GM23338 (cell line): Measurements from ENCODE around the gene RFESD. TPM values are rescaled to one million over a fixed set of nuclear protein-coding genes. Genes with fewer than 3 reads are reported as not detected.

Experiments used
- ATAC-seq: fragments of 200-7000 bp; cut with Tn5 transposase; 3 replicates; pipeline ENCODE4 v1.9.1; 2020
- DNase-seq: peaks from one replicate; pipeline ENCODE4 v3.0.0-alpha.2; 2015; ENCODE audit warnings: low spot score
- H2AFZ ChIP-seq: fragments of 200-600 bp; sonication (generic); 2 replicates; pipeline ENCODE4 v1.8.0; 2016; ENCODE audit warnings: antibody characterized with exemption, mild to moderate bottlenecking, moderate library complexity
- H3F3A ChIP-seq: fragments of 200-600 bp; sonication (generic); replicated peaks from 2 replicates; pipeline ENCODE4 v1.8.0; 2017; ENCODE audit warnings: antibody characterized with exemption, mixed run types, low read depth
- H3K27ac ChIP-seq: fragments of 200-600 bp; sonication (generic); 2 replicates; pipeline ENCODE4 v1.6.1; 2016; ENCODE audit warnings: low read depth
- H3K27me3 ChIP-seq: fragments of 200-600 bp; sonication (generic); 2 replicates; pipeline ENCODE4 v1.8.0; 2016; ENCODE audit warnings: mild to moderate bottlenecking, mixed run types, moderate library complexity; ENCODE audit not compliant: insufficient read depth
- H3K36me3 ChIP-seq: fragments of 200-600 bp; sonication (generic); 2 replicates; pipeline ENCODE4 v1.8.0; 2016; ENCODE audit warnings: mild to moderate bottlenecking; ENCODE audit not compliant: insufficient read depth
- H3K4me1 ChIP-seq: fragments of 200-600 bp; sonication (generic); 2 replicates; pipeline ENCODE4 v1.8.0; 2016; ENCODE audit warnings: mild to moderate bottlenecking, moderate library complexity; ENCODE audit not compliant: insufficient read depth
- H3K4me2 ChIP-seq: fragments of 200-600 bp; sonication (generic); 2 replicates; pipeline ENCODE4 v1.7.1; 2017; ENCODE audit warnings: mixed run types
- H3K4me3 ChIP-seq: fragments of 200-600 bp; sonication (generic); 2 replicates; pipeline ENCODE4 v1.6.1; 2016; ENCODE audit warnings: mixed run types
- H3K79me2 ChIP-seq: fragments of 200-600 bp; sonication (generic); replicated peaks from 2 replicates; pipeline ENCODE4 v1.8.0; 2017; ENCODE audit warnings: mild to moderate bottlenecking; ENCODE audit not compliant: insufficient read depth
- H3K9me2 ChIP-seq: fragments of 200-600 bp; sonication (generic); 2 replicates; pipeline ENCODE4 v1.8.0; 2017; ENCODE audit not compliant: insufficient read depth
- H4K20me1 ChIP-seq: fragments of 200-600 bp; sonication (generic); replicated peaks from 2 replicates; pipeline ENCODE4 v1.8.0; 2017; ENCODE audit warnings: mild to moderate bottlenecking; ENCODE audit not compliant: insufficient read depth
- H3K27ac Mint-ChIP-seq: 2 replicates; pipeline ENCODE4 v1.8.0; 2020; ENCODE audit warnings: inconsistent platforms, mild to moderate bottlenecking, moderate library complexity, mixed read lengths
- H3K27me3 Mint-ChIP-seq: 3 replicates; pipeline ENCODE4 v1.8.0; 2022; ENCODE audit warnings: low read depth, mild to moderate bottlenecking, moderate library complexity, mixed read lengths, inconsistent platforms; ENCODE audit not compliant: insufficient read depth, poor library complexity
- H3K36me3 Mint-ChIP-seq: 3 replicates; pipeline ENCODE4 v1.8.0; 2021; ENCODE audit warnings: low read depth, mild to moderate bottlenecking, inconsistent platforms, moderate library complexity, mixed read lengths
- H3K4me1 Mint-ChIP-seq: 3 replicates; pipeline ENCODE4 v1.8.0; 2020; ENCODE audit warnings: mild to moderate bottlenecking, inconsistent platforms, mixed read lengths
- H3K4me3 Mint-ChIP-seq: 3 replicates; pipeline ENCODE4 v1.8.0; 2021; ENCODE audit warnings: moderate library complexity, mild to moderate bottlenecking, inconsistent platforms, mixed read lengths
- H3K9me3 Mint-ChIP-seq: 3 replicates; pipeline ENCODE4 v1.8.0; 2020; ENCODE audit warnings: moderate library complexity, mild to moderate bottlenecking, inconsistent platforms, mixed read lengths
- CREB1 ChIP-seq: fragments of 250-450 bp; sonication (Bioruptor Pico); IDR thresholded peaks from 2 replicates; pipeline ENCODE4 v1.5.0; 2020; ENCODE audit warnings: low read depth, mild to moderate bottlenecking, moderate library complexity
- EZH2 ChIP-seq: fragments of 200-600 bp; sonication (generic); IDR thresholded peaks from one replicate; pipeline ENCODE4 v1.8.0; 2017; ENCODE audit warnings: antibody characterized with exemption, mild to moderate bottlenecking, low read depth; ENCODE audit not compliant: unreplicated experiment
- EZH2phosphoT487 ChIP-seq: fragments of 200-600 bp; sonication (generic); IDR thresholded peaks from one replicate; pipeline ENCODE4 v1.8.1; 2018; ENCODE audit warnings: antibody characterized with exemption; ENCODE audit not compliant: unreplicated experiment
- JUNB ChIP-seq: IDR thresholded peaks from one replicate; pipeline ENCODE4 v1.6.1; 2016; ENCODE audit warnings: antibody characterized with exemption; ENCODE audit not compliant: unreplicated experiment
- NANOG ChIP-seq: IDR thresholded peaks from 2 replicates; pipeline ENCODE4 v1.6.1; 2016; ENCODE audit warnings: antibody characterized with exemption, borderline replicate concordance
- POLR2AphosphoS5 ChIP-seq: IDR thresholded peaks from 2 replicates; pipeline ENCODE4 v1.6.1; 2016; ENCODE audit warnings: antibody characterized with exemption, low read depth
- STAT1 ChIP-seq: IDR thresholded peaks from one replicate; pipeline ENCODE4 v1.6.1; 2016; ENCODE audit warnings: antibody characterized with exemption; ENCODE audit not compliant: unreplicated experiment
- ZNF114 ChIP-seq: fragments of 250-450 bp; sonication (Bioruptor Pico); IDR thresholded peaks from 2 replicates; pipeline ENCODE4 v1.5.0; 2020; ENCODE audit warnings: mild to moderate bottlenecking, moderate library complexity
- ZNF331 ChIP-seq: fragments of 250-450 bp; sonication (Bioruptor Pico); IDR thresholded peaks from 2 replicates; pipeline ENCODE4 v1.5.0; 2020; ENCODE audit warnings: low read depth, mild to moderate bottlenecking, moderate library complexity
- polyA plus RNA-seq: library from polyadenylated mRNA; unstranded; fragments of >200 nt; fragmentation: Nextera tagmentation; extraction: Ambion mirVana; gene quantifications from 2 replicates; pipeline ENCODE4 v1.2.1, GENCODE V29; 2016
- total RNA-seq: library from RNA; depleted of rRNA; stranded (reverse); fragments of >200 nt; shearing (Covaris generic); gene quantifications from 2 replicates; pipeline ENCODE4 v1.2.3, GENCODE V29; 2014
- TF ChIP-seq, protein P1 (sequence below): IDR thresholded peaks from 2 replicates; pipeline ENCODE4 v1.6.1; 2016; ENCODE audit warnings: antibody characterized with exemption
- TF ChIP-seq, protein P2 (sequence below): fragments of 250-450 bp; sonication (Bioruptor Pico); IDR thresholded peaks from 2 replicates; pipeline ENCODE4 v1.5.0; 2020; ENCODE audit warnings: mild to moderate bottlenecking, moderate library complexity
- TF ChIP-seq, protein P3 (sequence below), 2 experiments: fragments of 200-600 bp in 1 of 2; sonication (generic) in 1 of 2; conservative IDR thresholded peaks; 2 replicates each; pipeline versions ENCODE4 v1.5.1 to v1.6.1; 2016 to 2017; ENCODE audit warnings: antibody characterized with exemption in 2 of 2, low read depth in 2 of 2, mild to moderate bottlenecking in 2 of 2, moderate library complexity in 1 of 2

Gene RFESD
- total and polyA plus RNA-seq, 2 experiments from 2014 or later = 2.4 to 6.9 TPM

DNA sequence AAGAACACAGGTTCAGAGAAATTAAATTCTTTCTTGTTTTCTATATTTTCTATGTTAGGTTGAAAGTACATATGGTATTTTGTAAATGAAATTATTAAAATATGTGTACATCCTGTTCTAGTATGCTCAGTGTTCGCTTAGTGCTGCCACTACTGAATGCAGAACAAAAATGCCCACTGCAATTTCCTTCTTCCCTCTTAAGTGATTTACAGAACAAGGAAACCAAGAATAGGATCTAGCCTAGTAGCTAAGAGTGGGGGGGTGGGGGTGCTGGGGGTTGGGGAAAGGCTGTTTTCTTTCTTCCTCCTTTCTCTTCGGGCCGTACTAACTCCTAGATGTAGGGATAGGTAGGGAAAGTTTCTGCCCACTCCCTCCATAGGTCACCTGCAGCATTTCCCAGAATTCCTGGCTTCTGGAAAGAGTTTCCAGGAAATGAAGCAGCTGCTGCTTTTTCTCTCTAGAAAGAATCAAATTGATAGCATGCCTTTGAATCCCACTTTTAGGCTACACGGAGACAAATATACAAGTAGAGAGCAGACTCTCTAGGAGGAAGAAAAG lies 20.6 kb downstream of the RFESD start:
- Histone ChIP-seq H3K4me1 (no peaks in the 10 kb centered on the region), H3K27ac (no peak overlapping the region), H3K79me2 (no peaks in the 10 kb centered on the region), H3K27me3 (no peaks in the 10 kb centered on the region), H3K4me3 (no peak overlapping the region), H3K36me3 (no peaks in the 10 kb centered on the region), H3F3A (no peaks in the 10 kb centered on the region), H2AFZ (no peak overlapping the region), H4K20me1 (no peaks in the 10 kb centered on the region), H3K4me2 (no peak overlapping the region), H3K9me2 (no peaks in the 10 kb centered on the region)
- Mint-ChIP-seq H3K36me3 (no peaks in the 10 kb centered on the region), H3K27ac (no peak overlapping the region), H3K4me3 (no peak overlapping the region), H3K4me1 (no peaks in the 10 kb centered on the region), H3K9me3 (no peaks in the 10 kb centered on the region; the same call in 2 of the 3 replicates), H3K27me3 (no peaks in the 10 kb centered on the region)
- no peak for TF ChIP-seq POLR2AphosphoS5
- no peak for TF ChIP-seq EZH2
- no peak for TF ChIP-seq JUNB
- TF ChIP-seq ZNF114 (CRISPR knock-in tag) = no peak
- no peak for TF ChIP-seq ZNF331 (CRISPR knock-in tag)
- DNase-seq (no peak), ATAC-seq (no peak)

DNA sequence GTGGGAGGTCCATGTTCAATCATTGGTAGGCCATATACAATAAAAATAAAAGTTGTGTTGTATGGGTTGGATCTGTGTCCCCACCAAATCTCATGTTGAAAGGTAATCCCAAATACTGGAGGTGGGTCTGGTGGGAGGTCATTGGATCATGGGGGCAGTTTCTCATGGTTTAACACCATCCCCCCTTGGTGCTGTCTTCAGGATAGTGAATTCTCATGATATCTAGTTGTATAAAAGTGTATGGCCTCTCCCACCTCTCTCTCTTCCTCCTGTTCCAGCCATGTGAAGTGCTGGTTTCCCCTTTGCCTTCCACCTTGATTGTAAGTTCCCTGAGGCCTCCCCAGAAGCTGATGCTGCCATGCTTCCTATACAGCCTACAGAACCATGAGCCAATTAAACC lies 21.1 kb downstream of the RFESD start:
- no peak overlapping the region for H3K27ac Mint-ChIP-seq
- no peak for TF ChIP-seq STAT1
- no peak for TF ChIP-seq ZNF114 (CRISPR knock-in tag)
- TF ChIP-seq, protein P1, sequence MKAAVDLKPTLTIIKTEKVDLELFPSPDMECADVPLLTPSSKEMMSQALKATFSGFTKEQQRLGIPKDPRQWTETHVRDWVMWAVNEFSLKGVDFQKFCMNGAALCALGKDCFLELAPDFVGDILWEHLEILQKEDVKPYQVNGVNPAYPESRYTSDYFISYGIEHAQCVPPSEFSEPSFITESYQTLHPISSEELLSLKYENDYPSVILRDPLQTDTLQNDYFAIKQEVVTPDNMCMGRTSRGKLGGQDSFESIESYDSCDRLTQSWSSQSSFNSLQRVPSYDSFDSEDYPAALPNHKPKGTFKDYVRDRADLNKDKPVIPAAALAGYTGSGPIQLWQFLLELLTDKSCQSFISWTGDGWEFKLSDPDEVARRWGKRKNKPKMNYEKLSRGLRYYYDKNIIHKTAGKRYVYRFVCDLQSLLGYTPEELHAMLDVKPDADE = no peak
- TF ChIP-seq EZH2phosphoT487 = no peak
- TF ChIP-seq CREB1 (CRISPR knock-in tag) = no peak
- no peak for TF ChIP-seq POLR2AphosphoS5
- no peak for TF ChIP-seq NANOG
- TF ChIP-seq, protein P2, sequence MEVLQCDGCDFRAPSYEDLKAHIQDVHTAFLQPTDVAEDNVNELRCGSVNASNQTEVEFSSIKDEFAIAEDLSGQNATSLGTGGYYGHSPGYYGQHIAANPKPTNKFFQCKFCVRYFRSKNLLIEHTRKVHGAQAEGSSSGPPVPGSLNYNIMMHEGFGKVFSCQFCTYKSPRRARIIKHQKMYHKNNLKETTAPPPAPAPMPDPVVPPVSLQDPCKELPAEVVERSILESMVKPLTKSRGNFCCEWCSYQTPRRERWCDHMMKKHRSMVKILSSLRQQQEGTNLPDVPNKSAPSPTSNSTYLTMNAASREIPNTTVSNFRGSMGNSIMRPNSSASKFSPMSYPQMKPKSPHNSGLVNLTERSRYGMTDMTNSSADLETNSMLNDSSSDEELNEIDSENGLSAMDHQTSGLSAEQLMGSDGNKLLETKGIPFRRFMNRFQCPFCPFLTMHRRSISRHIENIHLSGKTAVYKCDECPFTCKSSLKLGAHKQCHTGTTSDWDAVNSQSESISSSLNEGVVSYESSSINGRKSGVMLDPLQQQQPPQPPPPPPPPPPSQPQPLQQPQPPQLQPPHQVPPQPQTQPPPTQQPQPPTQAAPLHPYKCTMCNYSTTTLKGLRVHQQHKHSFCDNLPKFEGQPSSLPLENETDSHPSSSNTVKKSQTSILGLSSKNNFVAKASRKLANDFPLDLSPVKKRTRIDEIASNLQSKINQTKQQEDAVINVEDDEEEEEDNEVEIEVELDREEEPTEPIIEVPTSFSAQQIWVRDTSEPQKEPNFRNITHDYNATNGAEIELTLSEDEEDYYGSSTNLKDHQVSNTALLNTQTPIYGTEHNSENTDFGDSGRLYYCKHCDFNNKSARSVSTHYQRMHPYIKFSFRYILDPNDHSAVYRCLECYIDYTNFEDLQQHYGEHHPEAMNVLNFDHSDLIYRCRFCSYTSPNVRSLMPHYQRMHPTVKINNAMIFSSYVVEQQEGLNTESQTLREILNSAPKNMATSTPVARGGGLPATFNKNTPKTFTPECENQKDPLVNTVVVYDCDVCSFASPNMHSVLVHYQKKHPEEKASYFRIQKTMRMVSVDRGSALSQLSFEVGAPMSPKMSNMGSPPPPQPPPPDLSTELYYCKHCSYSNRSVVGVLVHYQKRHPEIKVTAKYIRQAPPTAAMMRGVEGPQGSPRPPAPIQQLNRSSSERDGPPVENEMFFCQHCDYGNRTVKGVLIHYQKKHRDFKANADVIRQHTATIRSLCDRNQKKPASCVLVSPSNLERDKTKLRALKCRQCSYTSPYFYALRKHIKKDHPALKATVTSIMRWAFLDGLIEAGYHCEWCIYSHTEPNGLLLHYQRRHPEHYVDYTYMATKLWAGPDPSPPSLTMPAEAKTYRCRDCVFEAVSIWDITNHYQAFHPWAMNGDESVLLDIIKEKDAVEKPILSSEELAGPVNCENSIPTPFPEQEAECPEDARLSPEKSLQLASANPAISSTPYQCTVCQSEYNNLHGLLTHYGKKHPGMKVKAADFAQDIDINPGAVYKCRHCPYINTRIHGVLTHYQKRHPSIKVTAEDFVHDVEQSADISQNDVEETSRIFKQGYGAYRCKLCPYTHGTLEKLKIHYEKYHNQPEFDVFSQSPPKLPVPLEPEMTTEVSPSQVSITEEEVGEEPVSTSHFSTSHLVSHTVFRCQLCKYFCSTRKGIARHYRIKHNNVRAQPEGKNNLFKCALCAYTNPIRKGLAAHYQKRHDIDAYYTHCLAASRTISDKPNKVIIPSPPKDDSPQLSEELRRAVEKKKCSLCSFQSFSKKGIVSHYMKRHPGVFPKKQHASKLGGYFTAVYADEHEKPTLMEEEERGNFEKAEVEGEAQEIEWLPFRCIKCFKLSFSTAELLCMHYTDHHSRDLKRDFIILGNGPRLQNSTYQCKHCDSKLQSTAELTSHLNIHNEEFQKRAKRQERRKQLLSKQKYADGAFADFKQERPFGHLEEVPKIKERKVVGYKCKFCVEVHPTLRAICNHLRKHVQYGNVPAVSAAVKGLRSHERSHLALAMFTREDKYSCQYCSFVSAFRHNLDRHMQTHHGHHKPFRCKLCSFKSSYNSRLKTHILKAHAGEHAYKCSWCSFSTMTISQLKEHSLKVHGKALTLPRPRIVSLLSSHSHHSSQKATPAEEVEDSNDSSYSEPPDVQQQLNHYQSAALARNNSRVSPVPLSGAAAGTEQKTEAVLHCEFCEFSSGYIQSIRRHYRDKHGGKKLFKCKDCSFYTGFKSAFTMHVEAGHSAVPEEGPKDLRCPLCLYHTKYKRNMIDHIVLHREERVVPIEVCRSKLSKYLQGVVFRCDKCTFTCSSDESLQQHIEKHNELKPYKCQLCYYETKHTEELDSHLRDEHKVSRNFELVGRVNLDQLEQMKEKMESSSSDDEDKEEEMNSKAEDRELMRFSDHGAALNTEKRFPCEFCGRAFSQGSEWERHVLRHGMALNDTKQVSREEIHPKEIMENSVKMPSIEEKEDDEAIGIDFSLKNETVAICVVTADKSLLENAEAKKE (CRISPR knock-in tag) = no peak
- TF ChIP-seq JUNB = no peak
- TF ChIP-seq, protein P3, sequence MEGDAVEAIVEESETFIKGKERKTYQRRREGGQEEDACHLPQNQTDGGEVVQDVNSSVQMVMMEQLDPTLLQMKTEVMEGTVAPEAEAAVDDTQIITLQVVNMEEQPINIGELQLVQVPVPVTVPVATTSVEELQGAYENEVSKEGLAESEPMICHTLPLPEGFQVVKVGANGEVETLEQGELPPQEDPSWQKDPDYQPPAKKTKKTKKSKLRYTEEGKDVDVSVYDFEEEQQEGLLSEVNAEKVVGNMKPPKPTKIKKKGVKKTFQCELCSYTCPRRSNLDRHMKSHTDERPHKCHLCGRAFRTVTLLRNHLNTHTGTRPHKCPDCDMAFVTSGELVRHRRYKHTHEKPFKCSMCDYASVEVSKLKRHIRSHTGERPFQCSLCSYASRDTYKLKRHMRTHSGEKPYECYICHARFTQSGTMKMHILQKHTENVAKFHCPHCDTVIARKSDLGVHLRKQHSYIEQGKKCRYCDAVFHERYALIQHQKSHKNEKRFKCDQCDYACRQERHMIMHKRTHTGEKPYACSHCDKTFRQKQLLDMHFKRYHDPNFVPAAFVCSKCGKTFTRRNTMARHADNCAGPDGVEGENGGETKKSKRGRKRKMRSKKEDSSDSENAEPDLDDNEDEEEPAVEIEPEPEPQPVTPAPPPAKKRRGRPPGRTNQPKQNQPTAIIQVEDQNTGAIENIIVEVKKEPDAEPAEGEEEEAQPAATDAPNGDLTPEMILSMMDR (conservative IDR thresholded peaks at IDR 0.05; ENCODE audit: low read depth in 2 of 2) = no peak

More for the DNA sequence above, 21.1 kb downstream of the RFESD start:
- no peaks in the 10 kb centered on the region for H3K27me3 Mint-ChIP-seq
- Histone ChIP-seq H3K36me3 (no peaks in the 10 kb centered on the region), H3K9me2 (no peaks in the 10 kb centered on the region), H2AFZ (no peak overlapping the region), H3F3A (no peaks in the 10 kb centered on the region), H3K4me3 (no peak overlapping the region), H3K27ac (no peak overlapping the region), H3K27me3 (no peaks in the 10 kb centered on the region), H3K4me2 (no peak overlapping the region), H3K79me2 (no peaks in the 10 kb centered on the region), H3K4me1 (no peaks in the 10 kb centered on the region), H4K20me1 (no peaks in the 10 kb centered on the region)
- ATAC-seq = no peak
- DNase-seq = no peak
- no peaks in the 10 kb centered on the region for H3K36me3 Mint-ChIP-seq
- H3K4me1 Mint-ChIP-seq = no peaks in the 10 kb centered on the region
- no peak overlapping the region for H3K4me3 Mint-ChIP-seq
- no peaks in the 10 kb centered on the region; the same call in 2 of the 3 replicates for H3K9me3 Mint-ChIP-seq
